ENCODE data around the gene RAPGEF4. TPM values are rescaled to one million over a fixed set of nuclear protein-coding genes. Genes with fewer than 3 reads are reported as not detected.

RAPGEF4 gene
- total RNA-seq, 1 experiment from 2014 or later: 1.4 TPM

DNA sequence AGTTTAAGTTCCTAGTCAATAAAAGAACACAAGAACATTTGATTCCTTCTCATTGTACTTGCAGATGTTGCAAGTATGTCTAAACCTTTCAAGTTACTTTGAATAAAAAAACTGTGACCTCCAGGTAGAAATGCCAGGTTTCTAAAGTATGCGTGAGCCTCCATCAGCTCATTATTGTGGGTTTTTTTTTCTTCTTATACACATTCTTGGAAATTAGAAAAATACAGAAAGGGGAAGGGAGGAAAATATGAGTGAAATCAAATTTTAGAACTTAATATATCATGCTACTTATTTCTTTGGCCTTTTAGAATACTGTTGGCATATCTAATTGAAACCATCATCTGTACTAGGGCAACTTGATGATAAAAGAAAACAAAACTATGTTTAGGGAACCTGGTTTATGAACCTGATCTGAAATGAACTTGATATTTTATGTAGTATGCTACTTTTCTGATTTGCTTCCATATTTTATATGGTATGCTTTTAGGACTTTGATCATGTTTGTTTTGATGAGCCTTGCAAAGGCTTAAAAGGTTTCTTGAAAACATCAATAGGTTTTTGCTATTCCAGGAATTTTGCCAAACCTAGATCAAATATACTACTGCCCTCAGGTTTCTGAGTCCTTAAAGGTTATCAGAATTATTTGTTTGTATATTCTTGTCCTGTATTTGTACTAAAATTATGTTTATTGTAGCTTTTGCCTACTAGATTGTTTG, 209.3 kb downstream of the RAPGEF4 start:
- Histone ChIP-seq H3K4me2 (ENCODE audit: insufficient read depth, insufficient read length, low read length) (no peak overlapping the region), H3K14ac (ENCODE audit: insufficient read depth, low read length) (no peak overlapping the region), H3K9me3 (ENCODE audit: control insufficient read depth, low read depth, low read length) (no peaks in the 10 kb centered on the region), H3K18ac (ENCODE audit: insufficient read length, low read depth, low read length) (no peak overlapping the region), H3K23me2 (ENCODE audit: insufficient read length, low read depth, low read length, poor library complexity, severe bottlenecking) (no peaks in the 10 kb centered on the region), H4K5ac (ENCODE audit: insufficient read length, low read depth, low read length) (no peak overlapping the region), H3K9ac (ENCODE audit: extremely low read depth, insufficient read length, low read length) (no peak overlapping the region), H2BK15ac (ENCODE audit: low read depth, low read length) (no peak overlapping the region), H2BK20ac (ENCODE audit: low read depth, low read length, poor library complexity, severe bottlenecking) (no peak overlapping the region), H3K56ac (ENCODE audit: insufficient read length, low read depth, low read length) (no peak overlapping the region), H3K27ac (ENCODE audit: insufficient read length, low read depth, low read length) (no peak overlapping the region), H3K4ac (ENCODE audit: low read depth, low read length) (no peak overlapping the region), H2BK12ac (ENCODE audit: insufficient read length, low read depth, low read length) (no peak overlapping the region), H4K20me1 (ENCODE audit: control insufficient read depth, insufficient read depth, insufficient read length) (no peaks in the 10 kb centered on the region), H3K4me1 (ENCODE audit: insufficient read depth, low read length) (no peaks in the 10 kb centered on the region; the same call in 1 of the 2 replicates), H2BK5ac (ENCODE audit: insufficient read length, low read length) (no peak overlapping the region), H3T11ph (ENCODE audit: low read length) (no peak overlapping the region), H4K8ac (replicated peaks; ENCODE audit: insufficient read length, low read depth, low read length) (no peak overlapping the region), H3K79me1 (ENCODE audit: insufficient read depth, low read depth, low read length, poor library complexity, severe bottlenecking) (no peaks in the 10 kb centered on the region), H2AFZ (ENCODE audit: low read length) (no peak overlapping the region), H2AK5ac (ENCODE audit: insufficient read length, low read length) (no peak overlapping the region), H3K27me3 (ENCODE audit: insufficient read depth, low read length) (no peaks in the 10 kb centered on the region), H4K91ac (ENCODE audit: insufficient read length, low read depth, low read length) (no peak overlapping the region), H3K79me2 (ENCODE audit: insufficient read depth, low read length) (no peaks in the 10 kb centered on the region), H2BK120ac (ENCODE audit: low read depth, low read length, poor library complexity, severe bottlenecking) (no peak overlapping the region), H3K23ac (ENCODE audit: insufficient read length, low read depth, low read length) (no peak overlapping the region)
- Mint-ChIP-seq H3K4me1 (peaks cover 17 to 29% of the 10 kb centered on the region in 2 experiments), H3K27ac (peak overlapping the region in 1 of 3 experiments; percentile 39; a peak in 1 of 7 replicates), H3K36me3 (ENCODE audit: insufficient read depth in 1 of 3, low read depth in 3 of 3) (no peaks in the 10 kb centered on the region), H3K27me3 (ENCODE audit: low read depth) (peaks cover 2% of the 10 kb centered on the region; the same call in 1 of the 2 replicates), H3K4me3 (no peak overlapping the region), H3K9me3 (no peaks in the 10 kb centered on the region; a peak in 2 of 5 replicates)
- WGBS (ENCODE audit: extremely low coverage, insufficient read length, low lambda C conversion rate): no CpG with 5 or more reads among the region's 1 CpG
- DNase-seq: no peak
- TF ChIP-seq, protein P1, sequence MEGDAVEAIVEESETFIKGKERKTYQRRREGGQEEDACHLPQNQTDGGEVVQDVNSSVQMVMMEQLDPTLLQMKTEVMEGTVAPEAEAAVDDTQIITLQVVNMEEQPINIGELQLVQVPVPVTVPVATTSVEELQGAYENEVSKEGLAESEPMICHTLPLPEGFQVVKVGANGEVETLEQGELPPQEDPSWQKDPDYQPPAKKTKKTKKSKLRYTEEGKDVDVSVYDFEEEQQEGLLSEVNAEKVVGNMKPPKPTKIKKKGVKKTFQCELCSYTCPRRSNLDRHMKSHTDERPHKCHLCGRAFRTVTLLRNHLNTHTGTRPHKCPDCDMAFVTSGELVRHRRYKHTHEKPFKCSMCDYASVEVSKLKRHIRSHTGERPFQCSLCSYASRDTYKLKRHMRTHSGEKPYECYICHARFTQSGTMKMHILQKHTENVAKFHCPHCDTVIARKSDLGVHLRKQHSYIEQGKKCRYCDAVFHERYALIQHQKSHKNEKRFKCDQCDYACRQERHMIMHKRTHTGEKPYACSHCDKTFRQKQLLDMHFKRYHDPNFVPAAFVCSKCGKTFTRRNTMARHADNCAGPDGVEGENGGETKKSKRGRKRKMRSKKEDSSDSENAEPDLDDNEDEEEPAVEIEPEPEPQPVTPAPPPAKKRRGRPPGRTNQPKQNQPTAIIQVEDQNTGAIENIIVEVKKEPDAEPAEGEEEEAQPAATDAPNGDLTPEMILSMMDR (conservative IDR thresholded peaks at IDR 0.05): no peak
